NCI-H187 (cell line): ENCODE results near the gene ALDH16A1.
A peak's percentile ranks its signal among the peaks of the same experiment; 100 is the strongest.
"Not testable (repeated sequence)": the region's sequence is repeated elsewhere in the genome, so short reads cannot be mapped to it uniquely, and the experiment has no call there.

Experiments
- DNase-seq, 2 experiments: peaks; one replicate each; lab custom pipeline; 2025; lab: John Stamatoyannopoulos, UW

The ALDH16A1 gene

GRCh38 chr19:49465371-49465770 is 12.3 kb downstream of the ALDH16A1 start:
- DNase-seq: no peak

- DNase-seq: no peak
Observed at GRCh38 chr19:49468199-49468598, 15.2 kb downstream of the ALDH16A1 start.

- DNase-seq: peak; percentile 89 to 97
Observed at GRCh38 chr19:49468746-49469447, 15.9 kb downstream of the ALDH16A1 start.

GRCh38 chr19:49469828-49470614 is 17.0 kb downstream of the ALDH16A1 start:
- no peak for DNase-seq

GRCh38 chr19:49470615-49470978 is 17.6 kb downstream of the ALDH16A1 start:
- no peak for DNase-seq

GRCh38 chr19:49472936-49473335 is 19.9 kb downstream of the ALDH16A1 start:
- DNase-seq: no peak

GRCh38 chr19:49473501-49473867 is 20.5 kb downstream of the ALDH16A1 start:
- DNase-seq: not testable (repeated sequence)

- peak; percentile 45 to 71 for DNase-seq
Observed at GRCh38 chr19:49473868-49474541, 21.0 kb downstream of the ALDH16A1 start, which contains the start of gene FLT3LG. Gene FLT3LG (plus strand): TSS chr19:49474215. CDS start chr19:49474640, 425 bp downstream.

- no peak for DNase-seq
Observed at GRCh38 chr19:49474542-49474924, 21.5 kb downstream of the ALDH16A1 start.

GRCh38 chr19:49475191-49475917 is 22.3 kb downstream of the ALDH16A1 start:
- DNase-seq: no peak

GRCh38 chr19:49475995-49476880 is 23.2 kb downstream of the ALDH16A1 start:
- DNase-seq: no peak

- DNase-seq: no peak
Observed at GRCh38 chr19:49479975-49480628, 27.1 kb downstream of the ALDH16A1 start.

- DNase-seq: no peak
Observed at GRCh38 chr19:49481020-49481683, 28.1 kb downstream of the ALDH16A1 start.

- DNase-seq: no peak
Observed at GRCh38 chr19:49486232-49486631, 33.2 kb downstream of the ALDH16A1 start.

GRCh38 chr19:49486710-49487276 is 33.8 kb downstream of the ALDH16A1 start:
- no peak for DNase-seq

GRCh38 chr19:49487277-49488045 is 34.4 kb downstream of the ALDH16A1 start, which contains the start of gene RPL13A:
Gene RPL13A (plus strand): TSS chr19:49487608. CDS start chr19:49487630, 22 bp downstream.
- peak; percentile 99 to 100 for DNase-seq

GRCh38 chr19:49488046-49488862 is 35.2 kb downstream of the ALDH16A1 start:
- DNase-seq: no peak
